ENCODE data around the gene SRSF8.

The SRSF8 gene

GRCh38 chr11:95115597-95115996, 48.9 kb downstream of the SRSF8 start:
- Histone ChIP-seq H3K27me3 (ENCODE audit: insufficient read depth, low read length) (no peaks in the 10 kb centered on the region), H3K27ac (ENCODE audit: low read length) (no peak overlapping the region), H3K9ac (ENCODE audit: low read depth, low read length) (no peak overlapping the region), H3K36me3 (ENCODE audit: insufficient read depth, low read depth, low read length) (no peaks in the 10 kb centered on the region), H3K4me1 (ENCODE audit: insufficient read depth, low read length) (no peaks in the 10 kb centered on the region), H3K4me3 (ENCODE audit: low read length) (no peak overlapping the region), H3K9me3 (ENCODE audit: insufficient read depth, low read depth, low read length) (no peaks in the 10 kb centered on the region)

GRCh38 chr11:95119361-95120060, 52.8 kb downstream of the SRSF8 start:
- no peaks in the 10 kb centered on the region for H3K36me3 ChIP-seq (ENCODE audit: insufficient read depth, low read depth, low read length)
- H3K9ac ChIP-seq (ENCODE audit: low read depth, low read length), result no peak overlapping the region
- no peaks in the 10 kb centered on the region for H3K27me3 ChIP-seq (ENCODE audit: insufficient read depth, low read length)
- H3K4me1 ChIP-seq (ENCODE audit: insufficient read depth, low read length), result no peaks in the 10 kb centered on the region
- no peak overlapping the region for H3K4me3 ChIP-seq (ENCODE audit: low read length)
- H3K27ac ChIP-seq (ENCODE audit: low read length), result no peak overlapping the region
- no peaks in the 10 kb centered on the region for H3K9me3 ChIP-seq (ENCODE audit: insufficient read depth, low read depth, low read length)

Data from iPS-20b (cell line).